Effector CD8-positive, alpha-beta T cell (primary cell): ENCODE results near the gene SNX30.

Source experiments
- DNase-seq: peaks from one replicate; lab custom pipeline; 2025; lab: John Stamatoyannopoulos, UW

SNX30 gene

DNA sequence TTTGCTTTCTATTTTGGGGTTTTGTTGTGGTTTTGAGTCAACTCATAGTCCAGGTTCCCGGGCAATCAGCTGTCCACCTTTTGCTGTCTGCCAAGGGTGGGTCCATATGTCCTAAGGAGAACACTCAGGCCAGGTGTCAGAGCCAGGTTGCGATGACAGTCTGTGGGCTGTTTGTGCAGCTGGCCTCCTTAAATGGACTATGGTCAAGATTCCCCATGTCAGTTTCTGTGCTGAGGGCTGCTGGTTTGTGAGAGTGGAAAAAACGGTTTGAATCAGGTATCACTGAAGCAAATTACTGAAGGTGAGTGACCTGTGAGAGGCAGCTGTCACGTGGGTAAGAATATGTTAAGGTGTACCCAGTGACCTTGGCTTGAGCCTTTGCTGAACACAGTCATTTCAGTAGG lies 33.0 kb downstream of the SNX30 start:
- no peak for DNase-seq

- DNase-seq, result no peak
These were observed 33.6 kb downstream of the SNX30 start for GRCh38 chr9:112784020-112784785.

- DNase-seq, result no peak
These were observed 35.4 kb downstream of the SNX30 start for GRCh38 chr9:112785986-112786385.

GRCh38 chr9:112786829-112787520 lies 36.4 kb downstream of the SNX30 start:
- no peak for DNase-seq

GRCh38 chr9:112787978-112788377 lies 37.4 kb downstream of the SNX30 start:
- DNase-seq, result no peak

DNA sequence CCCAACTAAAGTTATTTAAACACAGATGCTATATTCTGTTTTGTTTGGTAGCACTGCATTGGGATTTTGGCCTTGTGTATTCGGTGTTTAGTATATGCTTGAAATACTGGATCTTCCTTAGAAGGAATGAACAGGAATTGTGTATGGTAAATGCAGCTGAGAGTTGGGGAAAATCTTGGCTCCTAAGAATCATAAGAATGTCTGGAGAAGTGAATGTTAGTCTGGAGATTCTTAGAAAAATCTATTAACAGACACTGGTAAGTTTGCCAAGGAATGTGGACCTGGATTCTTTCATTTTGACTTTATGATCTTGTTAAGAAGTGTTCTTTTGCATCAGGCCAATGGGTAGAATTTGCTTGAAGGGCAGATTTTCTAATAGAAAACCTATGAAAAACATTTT lies 38.9 kb downstream of the SNX30 start:
- DNase-seq, result no peak

GRCh38 chr9:112789891-112790774 lies 39.6 kb downstream of the SNX30 start:
- no peak for DNase-seq

GRCh38 chr9:112792670-112793069 lies 42.1 kb downstream of the SNX30 start:
- DNase-seq, result no peak

DNA sequence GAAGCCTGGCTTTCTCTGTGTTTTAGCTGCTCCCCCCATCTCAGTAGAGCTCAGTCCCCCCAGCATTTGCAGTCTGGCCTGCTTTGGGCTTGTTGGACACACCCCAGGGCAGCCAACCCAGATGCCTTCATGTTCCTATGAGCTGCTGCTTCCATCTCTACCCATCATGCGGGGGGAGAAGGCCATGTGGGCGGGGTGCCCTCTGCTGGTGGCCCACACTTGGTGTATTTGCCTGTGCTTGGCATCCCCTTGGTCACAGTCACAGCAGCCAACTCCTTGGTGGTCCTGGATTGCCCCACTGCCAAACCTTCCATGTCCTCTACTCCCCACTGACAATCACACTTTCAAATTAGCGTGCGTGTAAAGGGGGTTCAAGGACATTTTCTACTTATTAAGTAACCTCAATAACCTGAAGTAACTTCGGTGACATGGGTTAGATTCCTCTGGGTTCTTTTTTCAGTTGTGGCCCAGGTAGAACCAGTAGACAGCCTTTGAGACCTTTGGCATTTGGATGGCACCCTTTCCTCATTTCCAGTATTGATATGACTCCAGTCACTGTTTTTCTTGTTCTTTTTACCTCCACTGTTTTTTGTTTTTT lies 42.8 kb downstream of the SNX30 start:
- DNase-seq, result peak; percentile 60

DNA sequence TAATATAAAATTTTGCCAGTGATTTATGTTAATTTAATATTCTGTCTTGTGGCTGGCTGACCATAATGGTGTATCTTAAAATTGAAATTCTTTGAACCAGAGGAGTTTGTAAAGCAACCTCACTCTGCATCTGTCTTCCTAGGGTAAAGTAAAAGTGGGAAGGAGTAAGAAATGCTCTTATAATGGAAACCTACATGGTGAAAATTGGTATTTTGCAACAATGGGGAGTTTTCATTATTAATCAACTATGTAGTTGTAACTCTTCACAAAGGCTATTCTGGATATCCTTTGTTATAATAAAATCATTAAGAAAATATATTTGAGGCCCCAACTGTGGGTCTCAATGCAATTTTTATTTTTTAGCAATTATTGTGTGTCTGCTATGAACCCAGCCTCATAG lies 44.2 kb downstream of the SNX30 start:
- DNase-seq, result no peak

DNA sequence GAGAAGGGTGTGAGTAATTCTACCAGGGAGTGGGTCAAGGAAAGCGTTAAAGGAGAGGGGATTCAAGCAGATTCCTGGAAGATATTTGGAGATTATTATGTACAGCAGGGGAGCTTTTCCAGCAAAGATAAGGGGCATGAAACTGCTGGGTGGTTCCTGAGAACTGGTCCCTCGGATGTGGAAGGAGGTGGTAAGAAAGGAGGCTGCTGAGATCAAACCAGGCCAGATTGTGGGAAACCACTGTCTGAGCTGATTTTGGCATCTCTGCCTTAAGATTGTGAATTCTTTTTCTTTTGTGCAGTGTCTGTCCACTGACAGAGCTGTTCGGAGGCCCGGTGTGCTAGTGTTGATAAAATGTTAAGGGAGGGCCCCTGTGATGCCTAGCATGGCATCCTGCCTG lies 45.4 kb downstream of the SNX30 start:
- DNase-seq, result no peak

GRCh38 chr9:112796485-112796884 lies 45.9 kb downstream of the SNX30 start:
- DNase-seq, result no peak

DNA sequence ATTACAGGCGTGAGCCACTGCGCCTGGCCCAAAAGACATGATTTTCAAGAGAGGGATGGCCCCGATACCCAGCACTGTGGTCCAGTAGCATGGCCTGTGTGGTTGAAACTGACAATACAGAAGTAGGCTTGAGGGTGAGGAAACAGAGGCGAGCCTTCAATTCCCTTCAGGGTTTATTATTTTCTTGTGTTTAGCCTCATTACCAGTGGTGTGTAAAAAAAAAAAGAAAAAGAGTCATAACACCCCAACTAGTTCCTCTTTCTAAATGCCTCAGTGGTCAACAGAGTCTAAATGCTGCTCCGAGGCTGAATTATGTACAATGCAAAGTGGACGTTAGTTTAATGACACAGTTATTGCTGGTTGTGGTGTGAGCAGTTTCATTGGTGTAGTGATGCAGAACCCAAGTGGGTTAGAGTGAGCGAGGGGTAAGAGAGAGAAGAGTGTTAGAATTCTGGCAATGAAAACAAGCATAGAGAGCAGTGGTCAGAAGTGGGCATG lies 58.8 kb downstream of the SNX30 start:
- no peak for DNase-seq

DNA sequence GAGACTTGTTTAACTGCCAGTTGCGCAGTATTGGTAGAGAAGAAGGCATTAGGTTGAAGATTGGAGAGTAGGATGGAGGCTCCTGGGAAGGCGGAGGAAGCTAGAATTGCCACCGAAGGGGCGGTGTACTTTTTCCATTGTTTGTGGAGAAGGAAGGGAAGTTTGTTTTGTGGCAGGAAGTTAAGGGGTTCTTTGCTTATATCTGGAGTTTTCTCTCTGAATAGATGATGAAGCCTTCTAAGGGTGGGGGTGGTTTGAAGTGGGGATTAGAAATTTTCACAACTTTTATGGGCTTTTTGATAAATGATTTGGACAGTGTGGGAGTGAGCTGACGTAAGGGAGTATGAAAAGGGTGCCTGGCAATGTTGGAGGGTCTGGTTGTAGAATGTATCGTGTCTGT lies 59.3 kb downstream of the SNX30 start:
- DNase-seq, result no peak

DNA sequence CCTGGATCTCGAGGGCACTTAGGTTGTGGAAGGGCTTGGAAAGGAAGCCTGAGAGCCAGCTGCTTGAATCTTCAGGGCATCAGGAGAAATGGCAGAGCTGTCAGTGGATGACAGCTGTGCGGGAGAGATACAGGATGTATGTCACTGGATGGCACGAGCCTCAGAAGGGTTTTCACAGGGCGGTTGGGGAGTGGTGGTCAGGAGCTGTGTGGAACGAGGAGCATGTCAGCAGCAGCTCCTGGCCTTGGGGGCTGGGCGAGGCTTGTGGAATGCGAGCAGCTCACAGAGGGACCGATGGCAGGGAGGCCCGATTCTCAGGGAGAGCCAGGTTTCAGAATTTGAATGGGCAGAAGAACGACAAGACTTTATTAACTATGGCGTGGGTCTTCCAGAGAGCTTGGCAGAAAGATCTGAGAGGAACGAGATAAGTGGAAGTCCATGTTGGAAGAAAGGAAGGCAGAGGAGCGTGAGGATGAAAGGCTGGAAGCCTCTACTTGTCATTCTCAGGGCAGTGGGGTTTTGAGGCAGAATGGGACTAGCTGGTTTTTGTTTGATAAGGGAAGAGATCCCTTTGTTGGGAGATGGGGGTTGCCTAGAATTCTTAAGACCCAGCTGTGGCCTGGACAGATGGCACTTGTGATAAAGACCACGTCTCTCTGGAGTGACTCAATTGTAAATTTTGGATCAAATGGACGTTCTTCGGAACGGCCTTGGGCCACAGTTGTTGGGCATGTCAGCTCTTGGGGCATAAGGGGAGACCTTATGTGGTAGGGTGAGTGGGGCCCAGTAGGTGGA lies 60.3 kb downstream of the SNX30 start:
- no peak for DNase-seq

DNA sequence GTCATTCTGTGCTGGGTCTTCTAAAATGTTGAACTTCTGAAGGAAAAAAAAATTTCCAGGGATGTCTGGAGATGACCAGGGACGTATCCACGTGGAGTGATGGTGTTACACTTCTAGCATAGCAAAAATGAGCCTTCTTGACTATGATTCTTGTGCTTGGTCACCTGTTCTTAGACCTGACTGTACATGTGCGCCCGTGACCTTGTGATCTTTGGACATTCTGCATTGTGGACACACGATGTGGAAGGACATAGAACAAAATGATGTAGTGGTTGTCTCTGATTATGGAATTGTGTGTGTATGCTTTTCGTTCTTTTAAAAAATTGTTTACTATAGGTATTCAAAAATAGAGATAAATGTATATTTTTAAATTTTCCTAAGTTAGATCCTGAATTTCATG lies 61.0 kb downstream of the SNX30 start:
- no peak for DNase-seq

DNA sequence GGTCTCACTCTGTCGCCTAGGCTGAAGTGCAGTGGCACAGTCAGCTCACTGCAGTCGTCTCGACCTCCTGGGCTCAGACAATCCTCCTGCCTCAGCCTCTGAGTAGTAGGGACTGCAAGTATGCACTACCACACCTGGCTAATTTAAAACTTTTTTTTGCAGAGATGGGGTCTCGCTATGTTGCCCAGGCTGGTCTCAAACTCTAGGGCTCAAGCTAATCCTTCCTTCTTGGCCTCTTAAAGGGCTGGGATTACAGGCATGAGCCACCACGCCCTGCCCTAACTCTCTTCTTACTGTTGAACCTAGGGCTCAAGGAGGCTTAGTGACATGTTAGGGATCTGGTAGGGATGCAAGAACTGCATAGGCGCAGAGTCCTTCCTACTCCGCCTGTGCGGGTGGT lies 65.3 kb downstream of the SNX30 start:
- DNase-seq, result no peak

GRCh38 chr9:112817860-112818203 lies 67.3 kb downstream of the SNX30 start:
- no peak for DNase-seq

- DNase-seq, result no peak
These were observed 69.3 kb downstream of the SNX30 start for GRCh38 chr9:112819635-112820496.

DNA sequence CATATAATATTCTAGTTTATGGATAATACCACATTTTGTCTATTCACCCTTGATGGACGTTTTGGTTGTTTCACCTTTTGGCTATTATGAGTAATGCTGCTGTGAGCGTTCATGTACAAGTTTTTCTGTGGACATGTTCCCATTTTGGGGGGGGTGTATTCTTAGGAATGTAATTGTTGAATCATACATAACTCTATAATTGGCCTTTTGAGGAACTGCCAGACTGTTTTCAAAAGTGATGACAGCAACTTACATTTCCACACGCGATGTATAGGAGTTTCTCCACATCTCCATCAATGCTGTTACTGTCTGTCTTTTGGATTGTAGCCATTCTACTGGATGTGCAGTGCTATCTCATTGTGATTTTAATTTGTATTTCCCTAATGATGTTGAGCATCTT lies 70.3 kb downstream of the SNX30 start:
- no peak for DNase-seq
